HG02973 (cell line): ENCODE results near the gene KCNH2.
A peak's percentile ranks its signal among the peaks of the same experiment; 100 is the strongest.

Experiments
- ATAC-seq: cut with Tn5 transposase; IDR thresholded peaks from one replicate; pipeline ENCODE4 v1.9.1; 2021; ENCODE audit warnings: moderate library complexity; ENCODE audit not compliant: unreplicated experiment

KCNH2 gene

GRCh38 chr7:150976529-150977381, 1.4 kb downstream of the KCNH2 start:
- ATAC-seq = no peak

GRCh38 chr7:150975536-150976319, 2.4 kb downstream of the KCNH2 start:
- no peak for ATAC-seq

DNA sequence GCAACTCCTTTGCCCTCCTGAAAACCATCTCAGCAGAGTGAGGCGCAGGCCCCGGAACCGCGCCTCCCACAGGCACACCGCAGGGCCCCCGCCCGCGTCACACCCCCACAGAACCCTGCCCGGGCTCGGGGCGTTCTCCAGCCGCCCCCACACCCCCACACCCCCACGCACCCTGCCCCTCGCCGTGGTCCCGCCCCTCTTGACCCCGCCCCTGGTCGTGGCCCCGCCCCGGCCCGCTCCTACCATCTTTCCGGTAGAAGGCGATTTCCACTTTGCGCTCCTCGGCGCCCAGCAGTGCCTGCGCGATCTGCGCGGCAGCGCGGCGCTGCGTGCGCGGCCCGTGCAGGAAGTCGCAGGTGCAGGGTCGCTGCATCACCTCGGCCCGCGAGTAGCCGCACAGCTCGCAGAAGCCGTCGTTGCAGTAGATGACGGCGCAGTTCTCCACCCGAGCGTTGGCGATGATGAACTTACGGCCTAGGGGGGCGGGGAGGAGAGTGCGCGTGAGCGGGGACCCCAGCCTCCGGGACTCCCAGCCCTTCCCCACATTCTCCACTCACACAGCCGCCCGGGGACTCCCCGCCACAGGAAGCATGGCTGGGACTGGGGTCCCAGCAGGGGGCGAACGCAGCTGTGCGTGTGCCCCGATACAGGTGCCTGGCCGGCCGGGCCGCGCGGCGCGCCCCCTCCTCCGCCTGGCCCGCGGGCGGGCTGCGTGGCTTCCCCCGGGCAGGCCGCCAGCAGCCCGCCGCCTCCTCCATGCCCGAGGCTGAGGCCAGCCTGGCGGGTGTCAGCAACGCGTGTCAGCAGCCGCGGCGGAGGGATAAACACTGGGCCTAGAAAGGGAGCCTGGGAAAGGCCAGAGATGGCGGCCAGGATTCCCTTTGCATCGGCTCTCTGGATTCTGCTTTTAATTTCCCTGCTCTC, 3.4 kb downstream of the KCNH2 start:
- peak; percentile 53 for ATAC-seq

GRCh38 chr7:150973571-150974451, 4.3 kb downstream of the KCNH2 start:
- peak; percentile 14 for ATAC-seq

DNA sequence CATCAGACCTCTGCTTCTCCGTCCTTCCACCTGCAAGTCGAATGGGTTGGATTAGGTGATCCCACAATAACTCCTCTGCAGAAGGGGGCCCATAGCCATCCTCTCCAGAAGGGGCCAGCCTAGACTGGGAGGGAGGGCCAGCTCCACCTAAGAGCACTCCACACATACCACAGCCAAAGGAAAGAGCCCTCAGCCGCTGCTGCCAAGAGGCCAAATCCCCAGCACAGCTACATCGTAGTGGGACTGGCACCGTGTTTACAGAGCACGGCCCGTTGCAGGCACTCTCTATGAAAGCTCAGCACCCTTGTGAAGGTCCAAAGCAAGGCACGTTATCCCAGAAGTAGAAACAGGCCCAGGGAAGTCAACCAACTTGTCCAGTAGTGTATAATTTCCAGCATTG, 5.4 kb downstream of the KCNH2 start:
- ATAC-seq = no peak

DNA sequence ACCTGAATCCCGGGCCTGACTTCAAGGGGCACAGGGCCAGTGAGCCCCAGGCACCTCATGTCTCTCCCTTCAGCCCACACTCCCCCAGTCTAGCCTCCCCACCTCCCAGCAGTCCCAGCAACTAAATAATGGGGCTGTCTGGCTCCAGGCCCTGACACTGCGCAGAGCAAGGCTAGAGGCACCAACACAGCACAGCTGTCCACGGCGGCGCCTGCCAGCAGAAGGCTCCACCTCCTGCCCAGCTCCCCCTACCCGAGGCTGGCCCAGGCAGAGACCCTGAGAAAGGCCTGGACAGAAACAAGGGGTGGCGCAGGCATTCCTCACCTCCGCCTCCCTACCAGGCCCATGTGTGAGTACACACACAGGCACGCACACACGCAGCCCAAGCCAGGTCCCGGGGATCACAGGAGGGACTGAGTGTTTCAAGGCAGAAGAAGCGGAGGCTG, 6.1 kb downstream of the KCNH2 start:
- no peak for ATAC-seq

- no peak for ATAC-seq
These were observed 6.7 kb downstream of the KCNH2 start for GRCh38 chr7:150971242-150972022.

- no peak for ATAC-seq
These were observed 7.7 kb downstream of the KCNH2 start for GRCh38 chr7:150970424-150970823.

- ATAC-seq = no peak
These were observed 8.6 kb downstream of the KCNH2 start for GRCh38 chr7:150969475-150969874.

- no peak for ATAC-seq
These were observed 9.3 kb downstream of the KCNH2 start for GRCh38 chr7:150968734-150969372.

- no peak for ATAC-seq
These were observed 9.9 kb downstream of the KCNH2 start for GRCh38 chr7:150968056-150968733.

GRCh38 chr7:150967349-150967748, 10.8 kb downstream of the KCNH2 start:
- ATAC-seq = no peak

- no peak for ATAC-seq
These were observed 12.1 kb downstream of the KCNH2 start for GRCh38 chr7:150966002-150966401.

DNA sequence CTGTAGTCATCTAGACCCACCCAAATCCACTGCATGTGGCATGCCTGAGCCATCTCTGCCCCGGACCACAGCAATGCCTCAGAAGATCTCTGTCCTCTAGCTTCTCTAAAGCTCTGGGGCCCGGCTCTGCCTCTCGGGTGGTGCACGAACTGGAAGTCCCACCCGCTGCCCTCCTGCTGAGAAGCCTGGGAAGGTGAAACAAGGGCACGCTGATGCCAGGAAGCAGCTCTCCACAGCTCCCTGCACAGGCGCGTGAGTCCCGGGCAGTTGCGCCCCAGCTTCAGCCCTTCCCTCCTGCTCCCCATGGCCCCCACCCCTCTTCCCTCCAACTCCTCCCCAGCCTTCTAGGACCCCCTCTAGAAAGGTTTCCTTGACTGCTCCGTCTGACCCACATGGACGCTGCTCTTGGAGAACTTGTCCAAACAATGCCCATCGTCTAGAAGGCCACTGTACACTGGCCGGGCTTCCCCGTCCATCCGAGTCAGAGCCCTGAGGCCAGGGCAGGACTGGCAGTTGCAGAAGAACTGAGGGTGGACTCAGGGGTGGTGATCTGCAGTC, 12.8 kb downstream of the KCNH2 start:
- ATAC-seq = no peak

- ATAC-seq = no peak
These were observed 13.5 kb downstream of the KCNH2 start for GRCh38 chr7:150964593-150965111.

DNA sequence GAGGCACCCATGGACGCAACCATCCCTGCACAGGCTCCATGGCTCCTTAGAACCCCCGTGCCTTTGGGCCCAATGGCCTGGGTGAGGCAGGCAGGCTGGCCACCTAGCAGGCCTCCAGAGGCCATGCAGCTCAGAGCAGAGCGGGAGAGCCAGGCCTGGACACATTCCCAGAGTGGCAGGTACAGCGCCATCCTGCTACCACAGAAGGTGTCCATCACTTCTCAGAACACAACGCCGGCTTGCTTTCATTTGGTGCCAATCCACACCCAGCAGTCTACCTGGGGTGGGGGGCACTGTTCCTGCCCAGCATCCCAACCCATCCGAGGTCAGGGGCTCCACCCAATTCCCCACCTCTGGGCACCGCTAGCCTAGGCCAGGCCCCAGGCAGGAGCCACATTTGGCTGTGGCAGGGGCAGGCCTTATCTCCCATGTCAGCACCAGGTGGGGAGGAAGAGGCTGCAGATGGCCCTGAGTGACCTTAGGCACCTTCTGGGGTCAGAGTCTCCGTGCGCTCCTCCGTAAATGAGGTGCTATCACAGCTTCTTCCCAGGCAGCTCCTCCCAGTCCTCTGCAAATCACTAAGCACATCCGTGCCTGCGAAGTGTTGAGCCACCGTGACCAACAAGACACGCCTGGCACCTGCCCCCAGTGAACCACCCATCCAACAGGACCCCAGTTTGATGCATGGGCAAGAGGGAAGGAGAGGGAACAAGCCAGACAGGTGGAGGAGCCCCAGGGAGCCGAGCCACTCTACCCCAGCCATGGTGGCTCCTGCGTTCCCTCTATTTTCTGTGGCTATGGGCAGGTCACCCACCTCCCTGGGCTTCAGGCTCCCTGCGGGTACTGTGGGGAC, 14.2 kb downstream of the KCNH2 start:
- no peak for ATAC-seq
